Prostate gland (tissue), 2 donors: ENCODE results near the gene CARMIL1.

Experiments
- CTCF ChIP-seq, 4 experiments: fragments of 200-600 bp in 2 of 4; fragments of 450-650 bp in 2 of 4; sonication (generic) in 2 of 4; IDR thresholded peaks; 1 replicate in 3 of 4; 2 replicates in 1 of 4; pipeline ENCODE4 v1.5.1; 2016 to 2019; ENCODE audit warnings: antibody characterized with exemption in 4 of 4, mild to moderate bottlenecking in 2 of 4, moderate library complexity in 2 of 4
- POLR2A ChIP-seq: fragments of 450-650 bp; IDR thresholded peaks from one replicate; pipeline ENCODE4 v1.6.1; 2016; ENCODE audit warnings: antibody characterized with exemption, mild to moderate bottlenecking
- POLR2AphosphoS5 ChIP-seq: sonication (generic); formaldehyde crosslinking; IDR thresholded peaks from one replicate; pipeline ENCODE4 v1.6.1; 2017; ENCODE audit warnings: antibody characterized with exemption

GRCh38 chr6:25483943-25484342 is 204.8 kb downstream of the CARMIL1 start:
- no peak for TF ChIP-seq CTCF (IDR thresholded peaks at IDR 0.05)
- no peak for TF ChIP-seq POLR2A
- TF ChIP-seq POLR2AphosphoS5: no peak
